Right hindlimb (tissue), 1 donor: ENCODE measurements around the gene LY6G6F.
"Not testable (repeated sequence)": the region's sequence is repeated elsewhere in the genome, so short reads cannot be mapped to it uniquely, and the experiment has no call there.

Experiments
- DNase-seq: peaks from one replicate; pipeline ENCODE4 v3.0.0-alpha.2; 2018

Gene LY6G6F

DNA sequence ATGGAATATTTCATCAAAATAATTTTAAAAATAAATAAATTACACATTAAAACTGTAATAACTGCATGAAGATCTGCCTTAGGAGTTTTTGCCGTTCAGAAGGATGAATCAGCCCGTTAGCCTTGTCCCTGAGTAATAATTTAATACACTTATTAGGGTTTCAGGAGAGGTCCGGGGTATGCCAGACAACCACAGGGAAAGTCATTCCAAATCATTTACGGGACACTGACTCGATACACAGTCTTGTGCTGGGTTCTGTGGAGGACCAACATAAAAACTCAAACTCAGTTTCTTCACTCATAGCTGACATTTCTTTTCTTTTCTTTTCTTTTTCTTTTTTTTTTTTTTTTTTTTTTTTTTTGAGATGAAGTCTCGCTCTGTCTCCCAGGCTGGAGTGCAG, 735 bp upstream of the LY6G6F start:
- no peak for DNase-seq

DNA sequence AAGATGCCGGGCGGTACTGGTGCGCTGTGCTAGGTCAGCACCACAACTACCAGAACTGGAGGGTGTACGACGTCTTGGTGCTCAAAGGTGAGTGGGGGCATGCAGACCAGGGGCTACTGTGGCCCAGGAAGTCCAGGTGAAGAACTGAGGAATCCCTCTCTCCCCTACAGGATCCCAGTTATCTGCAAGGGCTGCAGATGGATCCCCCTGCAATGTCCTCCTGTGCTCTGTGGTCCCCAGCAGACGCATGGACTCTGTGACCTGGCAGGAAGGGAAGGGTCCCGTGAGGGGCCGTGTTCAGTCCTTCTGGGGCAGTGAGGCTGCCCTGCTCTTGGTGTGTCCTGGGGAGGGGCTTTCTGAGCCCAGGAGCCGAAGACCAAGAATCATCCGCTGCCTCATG, 1.0 kb downstream of the LY6G6F start:
- DNase-seq: no peak

GRCh38 chr6:31708224-31708623, 1.6 kb downstream of the LY6G6F start:
- DNase-seq: no peak

GRCh38 chr6:31709157-31709556, 2.5 kb downstream of the LY6G6F start:
- DNase-seq: not testable (repeated sequence)

GRCh38 chr6:31710523-31711219, 4.0 kb downstream of the LY6G6F start:
- DNase-seq: no peak

- DNase-seq: no peak
Measured at GRCh38 chr6:31711233-31711632, 4.6 kb downstream of the LY6G6F start.

DNA sequence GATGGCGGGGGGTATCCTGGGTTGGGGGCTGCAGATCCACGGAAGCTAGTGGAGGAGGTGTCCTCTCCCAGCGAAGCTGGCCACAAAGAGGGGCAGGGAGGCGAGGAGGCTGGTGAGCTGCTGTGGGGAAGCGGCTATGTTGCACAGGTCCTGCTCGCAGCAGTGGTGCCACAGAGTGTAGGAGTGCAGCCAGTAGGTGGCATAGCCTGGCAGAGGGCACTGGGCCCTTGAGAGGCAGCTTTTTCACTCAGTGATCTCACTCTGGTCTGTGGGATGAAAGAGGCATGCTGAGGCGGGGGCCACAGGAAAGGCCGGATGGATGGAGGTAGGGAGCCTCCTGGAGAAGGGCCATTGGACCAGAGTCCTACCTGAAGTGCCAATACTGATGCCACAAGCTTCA, 5.6 kb downstream of the LY6G6F start:
- no peak for DNase-seq

- DNase-seq: no peak
Measured at GRCh38 chr6:31713465-31713864, 6.8 kb downstream of the LY6G6F start.

DNA sequence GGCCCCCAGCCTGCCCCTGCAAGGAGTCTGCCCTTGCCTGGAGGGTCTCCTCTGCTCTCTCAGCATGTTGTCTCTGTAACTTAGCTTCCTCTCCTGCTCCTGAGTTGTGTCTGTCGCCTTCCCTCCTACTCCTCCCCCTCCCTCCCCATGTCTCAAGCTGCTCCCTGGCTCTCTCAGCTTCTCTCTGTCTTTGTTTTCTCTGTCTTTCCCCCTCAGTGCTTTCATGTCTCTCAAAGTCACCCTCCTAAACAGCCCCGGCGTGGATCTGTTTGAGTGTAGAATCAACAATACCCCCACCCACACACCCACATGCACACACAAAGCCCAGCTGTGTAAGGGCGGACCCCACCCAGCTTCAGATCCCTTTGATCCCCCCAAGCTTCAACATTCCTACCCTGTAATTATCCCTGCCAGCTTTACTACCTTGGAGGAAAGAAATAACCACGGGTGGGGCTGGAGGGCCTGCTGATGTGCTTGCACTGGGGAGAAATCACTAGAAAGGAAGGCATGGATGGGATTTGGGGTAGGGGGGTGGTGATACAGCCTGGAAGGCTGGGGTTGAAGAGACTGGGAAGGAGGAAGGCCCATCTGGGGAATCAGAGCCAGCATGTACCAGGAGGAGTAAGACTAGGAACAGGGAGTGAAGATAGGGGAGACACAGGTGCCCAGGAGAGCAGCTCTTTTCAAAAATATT, 7.5 kb downstream of the LY6G6F start:
- DNase-seq: no peak

DNA sequence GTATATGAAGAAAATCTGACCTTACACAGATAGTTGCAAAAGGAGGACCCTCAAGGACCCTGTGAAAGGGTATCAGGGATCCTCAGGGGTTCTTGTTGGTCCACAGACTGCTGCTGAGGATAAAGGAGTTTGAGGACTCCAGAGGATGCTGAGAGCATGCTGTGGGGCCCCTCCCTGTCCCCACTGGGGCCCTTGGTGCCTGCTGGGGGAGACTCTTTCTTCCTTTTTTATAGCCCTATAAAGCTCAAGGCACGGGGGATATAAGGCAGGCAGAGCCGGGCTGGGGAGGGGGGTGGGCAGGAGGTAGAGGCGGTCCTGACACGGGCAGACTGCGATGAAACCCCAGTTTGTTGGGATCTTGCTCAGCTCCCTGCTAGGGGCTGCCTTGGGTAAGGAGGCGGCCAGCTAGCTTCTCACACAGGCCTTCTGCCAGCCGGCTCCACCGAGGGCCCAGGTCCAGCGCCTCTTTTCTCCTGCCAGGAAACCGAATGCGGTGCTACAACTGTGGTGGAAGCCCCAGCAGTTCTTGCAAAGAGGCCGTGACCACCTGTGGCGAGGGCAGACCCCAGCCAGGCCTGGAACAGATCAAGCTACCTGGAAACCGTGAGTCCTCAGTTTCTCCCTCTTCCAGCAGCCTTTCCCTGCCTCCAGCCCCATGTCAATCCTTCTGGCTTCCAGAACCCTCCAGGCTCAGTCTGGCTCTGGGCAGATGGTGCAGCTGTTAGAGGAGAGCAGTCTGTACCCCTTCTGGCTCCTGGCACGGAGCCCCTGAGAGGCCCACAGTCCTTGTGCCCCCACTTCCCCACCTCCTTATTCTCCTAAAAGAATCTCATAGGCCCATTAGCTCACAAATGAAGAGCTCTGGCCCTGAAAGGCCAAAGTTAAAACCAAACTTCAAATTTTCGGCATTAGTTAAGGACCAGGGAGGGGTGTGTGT, 8.6 kb downstream of the LY6G6F start, which contains the start of gene LY6G6D:
TSS of gene LY6G6D (plus strand) at position 327 of the 937 bp plus-strand sequence. CDS start at position 335, 8 bp downstream.
- peak; percentile 49 for DNase-seq

GRCh38 chr6:31717499-31718222, 11.0 kb downstream of the LY6G6F start:
- DNase-seq: no peak

GRCh38 chr6:31718265-31718664, 11.6 kb downstream of the LY6G6F start:
- DNase-seq: no peak

DNA sequence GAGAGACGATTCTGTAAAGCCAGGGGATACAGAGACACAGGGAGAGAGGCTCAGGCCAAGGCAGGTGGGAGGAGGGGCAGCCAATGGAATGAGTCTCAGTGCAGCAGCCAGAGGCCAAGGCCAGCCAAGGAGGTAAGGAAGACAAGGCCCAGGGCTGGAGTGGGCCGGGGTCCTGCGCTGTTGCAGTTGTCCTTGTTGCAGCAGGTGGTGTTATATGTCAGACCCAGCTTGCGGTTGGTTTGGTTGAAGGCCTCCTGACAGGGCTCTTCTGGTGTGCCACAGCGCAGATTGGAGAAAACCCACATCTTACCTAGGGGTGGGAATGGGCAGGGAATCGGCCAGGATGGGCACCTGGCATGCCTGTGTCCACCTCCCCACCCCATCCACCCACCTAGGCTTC, 12.3 kb downstream of the LY6G6F start:
- DNase-seq: no peak

DNA sequence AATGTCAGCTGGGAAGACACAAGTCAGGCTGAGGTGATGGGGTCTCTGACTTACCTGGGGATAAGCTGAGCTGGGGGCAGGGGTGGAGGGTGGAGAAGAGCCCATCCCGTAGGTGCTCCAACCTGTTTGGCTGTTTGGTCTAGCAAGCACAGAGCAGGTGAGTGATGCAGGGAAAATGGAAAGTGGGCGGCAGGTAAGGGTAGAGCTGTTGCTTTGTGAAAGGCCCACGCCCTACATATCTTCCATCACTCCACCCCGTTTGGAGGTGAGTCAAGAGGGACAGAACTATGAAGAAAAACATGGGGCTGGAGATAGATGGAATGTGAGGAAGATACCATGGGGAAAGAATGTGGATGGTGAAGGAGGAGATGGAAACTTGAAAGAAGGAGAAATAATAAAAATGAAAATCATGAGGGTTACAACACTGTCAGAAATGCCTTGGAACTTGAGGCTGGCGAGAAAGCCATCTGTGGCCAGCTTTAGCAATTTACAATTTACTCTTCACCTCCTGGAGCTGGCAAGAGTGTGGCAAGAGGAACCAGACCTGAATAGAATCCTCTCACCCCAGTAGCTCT, 13.6 kb downstream of the LY6G6F start:
- no peak for DNase-seq

GRCh38 chr6:31721351-31722020, 14.8 kb downstream of the LY6G6F start, which contains the start of gene LY6G6C:
Gene LY6G6C, minus strand, starts transcription at chr6:31721746. Its CDS starts 67 bp downstream, at chr6:31721679.
- DNase-seq: no peak

DNA sequence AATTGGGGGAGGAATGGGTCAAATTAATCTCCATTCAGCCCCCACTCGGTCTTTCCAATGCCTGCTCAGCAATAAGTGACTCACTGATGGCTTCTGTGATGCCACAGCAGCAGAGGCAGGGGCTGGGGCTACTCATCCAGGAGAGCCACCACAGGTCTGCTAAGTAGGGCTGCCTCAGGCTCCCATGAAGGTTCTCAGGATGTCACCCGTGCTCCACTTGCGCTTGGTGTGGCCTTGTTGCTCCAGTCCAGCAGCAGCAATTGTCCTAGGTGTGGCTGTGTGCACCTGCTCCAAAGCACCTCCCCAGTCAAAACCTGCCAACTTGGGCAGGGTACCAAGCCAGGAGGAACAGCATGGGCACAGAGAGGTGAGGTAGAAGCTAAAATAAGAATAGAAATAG, 15.5 kb downstream of the LY6G6F start:
- no peak for DNase-seq

DNA sequence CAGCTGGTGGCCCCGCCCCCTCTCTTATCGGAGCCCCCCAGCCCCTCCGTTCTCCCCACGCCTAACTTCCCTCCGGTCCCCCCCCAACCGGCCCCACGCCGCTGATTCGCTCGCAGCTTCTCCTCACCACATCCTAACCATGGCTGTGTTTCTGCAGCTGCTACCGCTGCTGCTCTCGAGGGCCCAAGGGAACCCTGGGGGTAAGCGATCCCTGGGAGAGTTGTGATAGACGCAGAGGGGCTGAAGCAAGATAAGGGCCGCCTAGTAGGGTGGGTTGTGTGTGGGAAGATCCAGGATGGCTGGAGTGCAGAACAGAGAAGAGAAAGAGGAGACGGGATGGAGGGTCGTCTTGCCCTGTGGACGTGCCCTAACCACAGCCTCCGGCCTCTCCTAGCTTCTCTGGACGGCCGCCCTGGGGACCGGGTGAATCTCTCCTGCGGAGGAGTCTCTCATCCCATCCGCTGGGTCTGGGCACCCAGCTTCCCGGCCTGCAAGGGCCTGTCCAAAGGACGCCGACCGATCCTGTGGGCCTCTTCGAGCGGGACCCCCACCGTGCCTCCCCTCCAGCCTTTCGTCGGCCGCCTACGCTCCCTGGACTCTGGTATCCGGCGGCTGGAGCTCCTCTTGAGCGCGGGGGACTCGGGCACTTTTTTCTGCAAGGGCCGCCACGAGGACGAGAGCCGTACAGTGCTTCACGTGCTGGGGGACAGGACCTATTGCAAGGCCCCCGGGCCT, 16.7 kb downstream of the LY6G6F start, which contains the start of gene MPIG6B:
TSS of gene MPIG6B (plus strand) at position 129 of the 735 bp plus-strand sequence. CDS start at position 140, 11 bp downstream.
- DNase-seq: no peak

- DNase-seq: no peak
Measured at GRCh38 chr6:31723980-31724691, 17.5 kb downstream of the LY6G6F start.

DNA sequence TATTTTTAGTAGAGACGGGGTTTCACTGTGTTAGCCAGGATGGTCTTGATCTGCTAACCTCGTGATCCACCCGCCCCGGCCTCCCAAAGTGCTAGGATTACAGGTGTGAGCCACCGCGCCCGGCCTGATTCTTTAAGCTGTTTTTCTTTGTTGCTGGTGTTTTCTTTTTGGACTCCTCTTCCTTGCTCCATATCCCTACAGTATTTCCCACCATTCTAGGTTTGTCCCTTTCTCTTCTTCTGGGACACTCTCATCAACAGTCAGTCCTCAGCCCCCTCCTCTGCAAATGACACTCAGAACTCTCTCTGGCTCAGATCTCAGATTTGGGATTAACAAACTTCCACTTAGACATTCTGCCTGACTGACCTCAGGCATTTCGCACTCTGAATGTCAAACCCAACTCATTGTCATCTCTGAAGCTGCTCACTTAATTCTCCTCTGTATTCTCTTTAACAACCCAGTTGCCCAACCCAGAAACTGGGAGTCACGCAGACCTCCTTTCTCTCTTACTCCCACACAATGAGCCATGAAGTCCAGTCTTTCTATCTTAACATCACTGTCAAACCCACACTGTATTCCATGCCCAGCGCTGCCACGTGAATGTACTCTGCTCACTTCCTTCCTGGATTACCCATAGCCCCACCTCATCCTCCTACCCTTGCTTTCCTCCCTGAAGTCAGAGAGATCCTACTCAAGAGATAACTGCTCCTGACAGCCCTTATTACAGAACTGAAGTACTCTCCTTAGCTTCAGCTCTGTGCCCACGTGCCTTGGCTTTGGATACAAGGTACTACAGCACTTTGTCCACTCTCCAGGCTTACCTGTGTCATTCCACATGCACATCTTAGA, 19.1 kb downstream of the LY6G6F start:
- no peak for DNase-seq
